ENCODE measurements around the gene NACA.
"Not testable (repeated sequence)": the region's sequence is repeated elsewhere in the genome, so short reads cannot be mapped to it uniquely, and the experiment has no call there.

The NACA gene

GRCh38 chr12:56759263-56759908 lies 34.3 kb upstream of the NACA start:
- Histone ChIP-seq H3K27me3 (ENCODE audit: insufficient read depth, poor library complexity, severe bottlenecking) (no peaks in the 10 kb centered on the region), H3K4me3 (replicated peaks; ENCODE audit: insufficient read depth, low read length) (no peak overlapping the region), H3K27ac (replicated peaks) (no peak overlapping the region)
- TF ChIP-seq CTCF (IDR thresholded peaks at IDR 0.05; ENCODE audit: insufficient read depth, low read length) (no peak), POLR2AphosphoS5 (IDR thresholded peaks at IDR 0.05; ENCODE audit: low read depth) (no peak), SPI1 (IDR thresholded peaks at IDR 0.05; ENCODE audit: borderline replicate concordance, low read depth) (no peak), GABPA (IDR thresholded peaks at IDR 0.05; ENCODE audit: low read depth) (no peak), REST (IDR thresholded peaks at IDR 0.05; ENCODE audit: insufficient replicate concordance, low read depth) (no peak)
- DNase-seq (ENCODE audit: low read depth in 1 of 2, low spot score in 1 of 2), result no peak

GRCh38 chr12:56758728-56759262 lies 33.7 kb upstream of the NACA start:
- no peak overlapping the region for H3K27ac ChIP-seq (replicated peaks)
- no peaks in the 10 kb centered on the region for H3K27me3 ChIP-seq (ENCODE audit: insufficient read depth, poor library complexity, severe bottlenecking)
- no peak for DNase-seq (ENCODE audit: low read depth in 1 of 2, low spot score in 1 of 2)
- TF ChIP-seq REST (IDR thresholded peaks at IDR 0.05; ENCODE audit: insufficient replicate concordance, low read depth), result no peak
- no peak for TF ChIP-seq GABPA (IDR thresholded peaks at IDR 0.05; ENCODE audit: low read depth)
- TF ChIP-seq CTCF (IDR thresholded peaks at IDR 0.05; ENCODE audit: insufficient read depth, low read length), result no peak
- TF ChIP-seq SPI1 (IDR thresholded peaks at IDR 0.05; ENCODE audit: borderline replicate concordance, low read depth), result no peak
- no peak for TF ChIP-seq POLR2AphosphoS5 (IDR thresholded peaks at IDR 0.05; ENCODE audit: low read depth)
- H3K4me3 ChIP-seq (replicated peaks; ENCODE audit: insufficient read depth, low read length), result no peak overlapping the region

GRCh38 chr12:56757971-56758370 lies 32.9 kb upstream of the NACA start:
- not testable (repeated sequence) for DNase-seq (ENCODE audit: low read depth in 1 of 2, low spot score in 1 of 2); H3K27ac ChIP-seq (replicated peaks); H3K27me3 ChIP-seq (ENCODE audit: insufficient read depth, poor library complexity, severe bottlenecking); H3K4me3 ChIP-seq (replicated peaks; ENCODE audit: insufficient read depth, low read length)

- DNase-seq (ENCODE audit: low read depth in 1 of 2, low spot score in 1 of 2), result no peak
- H3K4me3 ChIP-seq (replicated peaks; ENCODE audit: insufficient read depth, low read length), result no peak overlapping the region
- TF ChIP-seq REST (IDR thresholded peaks at IDR 0.05; ENCODE audit: insufficient replicate concordance, low read depth), result no peak
- TF ChIP-seq SPI1 (IDR thresholded peaks at IDR 0.05; ENCODE audit: borderline replicate concordance, low read depth), result no peak
- no peak for TF ChIP-seq CTCF (IDR thresholded peaks at IDR 0.05; ENCODE audit: insufficient read depth, low read length)
- TF ChIP-seq GABPA (IDR thresholded peaks at IDR 0.05; ENCODE audit: low read depth), result no peak
- no peak for TF ChIP-seq POLR2AphosphoS5 (IDR thresholded peaks at IDR 0.05; ENCODE audit: low read depth)
- H3K27ac ChIP-seq (replicated peaks), result no peak overlapping the region
- no peaks in the 10 kb centered on the region for H3K27me3 ChIP-seq (ENCODE audit: insufficient read depth, poor library complexity, severe bottlenecking)
Measured at GRCh38 chr12:56753566-56753965, 28.5 kb upstream of the NACA start.
